Pancreas (tissue), 10 donors: Measurements from ENCODE around the gene RAD54L. TPM values are rescaled to one million over a fixed set of nuclear protein-coding genes. Genes with fewer than 3 reads are reported as not detected.
A peak's percentile ranks its signal among the peaks of the same experiment; 100 is the strongest.

Source experiments
- ATAC-seq, 4 donors: fragments of 200-7000 bp; cut with Tn5 transposase; one replicate each; pipeline versions ENCODE4 v1.8.0 to v1.9.1; 2020; ENCODE audit warnings: mild to moderate bottlenecking in 4 of 4, moderate library complexity in 4 of 4
- DNase-seq, 6 donors: peaks; one replicate each; pipeline ENCODE4 v3.0.0-alpha.2; 2020
- FAIRE-seq: peaks from 2 replicates; lab custom pipeline; 2012; peaks lifted over from hg19 to GRCh38; lab: Jason Lieb, UNC
- H3K27ac ChIP-seq, 4 donors: fragments of 200-600 bp; sonication (generic); 1 replicate in 3 of 4; 2 replicates in 1 of 4; pipeline versions ENCODE4 v1.5.0 to v1.8.0; 2020
- H3K27me3 ChIP-seq, 4 donors: fragments of 200-600 bp; one replicate each; pipeline ENCODE4 v1.8.0; 2021
- H3K36me3 ChIP-seq, 3 donors: fragments of 200-600 bp; sonication (generic) in 1 of 3; one replicate each; pipeline versions ENCODE4 v1.5.0 to v1.8.0; 2020 to 2021
- H3K4me1 ChIP-seq, 3 donors: fragments of 200-600 bp; one replicate each; pipeline ENCODE4 v1.8.0; 2021
- H3K4me3 ChIP-seq, 4 donors: fragments of 200-600 bp; sonication (generic) in 2 of 4; one replicate each; pipeline versions ENCODE4 v1.5.0 to v1.8.0; 2020 to 2021
- H3K9me3 ChIP-seq, 4 donors: fragments of 200-600 bp; one replicate each; pipeline ENCODE4 v1.8.0; 2021
- CTCF ChIP-seq, 4 donors: fragments of 200-600 bp; sonication (generic) in 3 of 4; IDR thresholded peaks; one replicate each; pipeline versions ENCODE4 v1.5.0 to v1.8.0; 2021; ENCODE audit warnings: antibody characterized with exemption in 4 of 4
- WGBS, 2 donors: extraction: QIAGEN DNeasy Blood & Tissue Kit; methylation state at CpG; one replicate each; pipeline ENCODE4 v1.1.7; 2013; 5-methylcytosine and 5-hydroxymethylcytosine counted together
- intact Hi-C, 3 donors: fragments of 100-400 bp; cut with DNase I; formaldehyde crosslinking; loops; one replicate each; pipeline versions ENCODE4 v1.11.1 to v1.14.2; 2022
- polyA plus RNA-seq, 2 donors: library from polyadenylated mRNA; stranded (reverse); fragments of 200-250 nt; gene quantifications; one replicate each; pipeline ENCODE4 v1.2.3, GENCODE V29; 2013
- total RNA-seq, 6 donors: library from RNA; stranded (reverse); fragmentation: NEBNext Ultra II Directional in 4 of 6; extraction: Animal tissue kit (Norgen Biotek cat#: 25700) in 4 of 6; gene quantifications; one replicate each; pipeline versions ENCODE4 v1.2.1 to v1.2.4, GENCODE V29; 2021 to 2023
- donor health status: healthy with polysubstance abuse.
- donor health status: DM: no; HTN: no; CAD: no; lungs with moderate emphysema.
- donor health status: DM: no; HTN: no; CAD: no.
- donor health status: control.
- donor health status: control.
- donor health status: Bipolar disorder and iron deficiency.
- donor health status: DM: yes; HTN: yes; CAD: no.
- donor health status: DM: no; HTN: no; CAD: no.
- donor health status: DM: no; HTN: no; CAD: no.
- donor health status: DM: yes; HTN: yes; CAD: no.

RAD54L gene
- total and polyA plus RNA-seq, 8 donors = 0.23 to 0.66 (median 0.43) TPM; not detected in 1

- Histone ChIP-seq H3K36me3 (no peaks in the 10 kb centered on the region), H3K9me3 (no peaks in the 10 kb centered on the region), H3K4me1 (peaks cover 0 to 2% (median 0%) of the 10 kb centered on the region in 3 donors), H3K27ac (no peak overlapping the region), H3K4me3 (peak overlapping the region in 1 of 4 donors; percentile 47), H3K27me3 (no peaks in the 10 kb centered on the region)
- intact Hi-C loops = no loop called here
- ATAC-seq = no peak
- DNase-seq = no peak
- no peak for TF ChIP-seq CTCF (IDR thresholded peaks at IDR 0.05)
- WGBS, 2 donors = 71 to 78% methylated on average over 5 of the region's 5 CpGs
- no peak for FAIRE-seq
These were observed 43.2 kb upstream of the RAD54L start for GRCh38 chr1:46204406-46204742.

GRCh38 chr1:46205141-46205540 is 42.4 kb upstream of the RAD54L start:
- 80 to 89% methylated on average over 3 of the region's 3 CpGs for WGBS, 2 donors
- FAIRE-seq = no peak
- H3K36me3 ChIP-seq = no peaks in the 10 kb centered on the region
- H3K4me1 ChIP-seq = no peaks in the 10 kb centered on the region
- TF ChIP-seq CTCF (IDR thresholded peaks at IDR 0.05) = no peak
- H3K9me3 ChIP-seq = no peaks in the 10 kb centered on the region
- no peak overlapping the region for H3K4me3 ChIP-seq
- no peaks in the 10 kb centered on the region for H3K27me3 ChIP-seq
- ATAC-seq = no peak
- DNase-seq = no peak
- intact Hi-C loops = no loop called here
- H3K27ac ChIP-seq = no peak overlapping the region

- intact Hi-C loops = no loop called here
- FAIRE-seq = no peak
- Histone ChIP-seq H3K4me3 (no peak overlapping the region), H3K27me3 (no peaks in the 10 kb centered on the region), H3K36me3 (no peaks in the 10 kb centered on the region), H3K27ac (no peak overlapping the region), H3K9me3 (no peaks in the 10 kb centered on the region), H3K4me1 (no peaks in the 10 kb centered on the region)
- no peak for ATAC-seq
- TF ChIP-seq CTCF (IDR thresholded peaks at IDR 0.05) = no peak
- 25 to 40% methylated on average over 3 of the region's 3 CpGs for WGBS, 2 donors
- no peak for DNase-seq
These were observed 41.8 kb upstream of the RAD54L start for GRCh38 chr1:46205791-46206190.

GRCh38 chr1:46206399-46206798 is 41.2 kb upstream of the RAD54L start:
- intact Hi-C loops = no loop called here
- no peaks in the 10 kb centered on the region for H3K36me3 ChIP-seq
- DNase-seq (no peak), ATAC-seq (no peak), FAIRE-seq (no peak)
- no peaks in the 10 kb centered on the region for H3K27me3 ChIP-seq
- 78 to 88% methylated on average over 2 of the region's 2 CpGs for WGBS, 2 donors
- no peaks in the 10 kb centered on the region for H3K9me3 ChIP-seq
- H3K4me3 ChIP-seq = no peak overlapping the region
- H3K4me1 ChIP-seq = no peaks in the 10 kb centered on the region
- no peak overlapping the region for H3K27ac ChIP-seq
- no peak for TF ChIP-seq CTCF (IDR thresholded peaks at IDR 0.05)

GRCh38 chr1:46210561-46210960 is 37.0 kb upstream of the RAD54L start:
- ATAC-seq (no peak), FAIRE-seq (no peak), DNase-seq (no peak)
- Histone ChIP-seq H3K4me1 (no peaks in the 10 kb centered on the region), H3K4me3 (no peak overlapping the region), H3K27me3 (no peaks in the 10 kb centered on the region), H3K36me3 (no peaks in the 10 kb centered on the region), H3K9me3 (no peaks in the 10 kb centered on the region), H3K27ac (no peak overlapping the region)
- TF ChIP-seq CTCF (IDR thresholded peaks at IDR 0.05) = no peak
- 83 to 86% methylated on average over 3 of the region's 3 CpGs for WGBS, 2 donors
- intact Hi-C loops = no loop called here
